Smooth muscle cell (in vitro differentiated cells): Measurements from ENCODE around the gene ARHGEF11. TPM values are rescaled to one million over a fixed set of nuclear protein-coding genes. Genes with fewer than 3 reads are reported as not detected.

ENCODE experiments used
- DNase-seq: peaks from one replicate; lab custom pipeline; 2025; ENCODE audit not compliant: unreplicated experiment; lab: John Stamatoyannopoulos, UW
- H2AFZ ChIP-seq: fragments of 200-600 bp; sonication (generic); 2 replicates; pipeline ENCODE4 v1.6.0; 2016; ENCODE audit warnings: antibody characterized with exemption, low read depth, mild to moderate bottlenecking
- H3F3A ChIP-seq: fragments of 200-600 bp; sonication (generic); 2 replicates; pipeline ENCODE4 v1.6.0; 2017; ENCODE audit warnings: antibody characterized with exemption, low read depth
- H3K27ac ChIP-seq: fragments of 200-600 bp; sonication (generic); 2 replicates; pipeline ENCODE4 v1.5.1; 2016; ENCODE audit warnings: low read depth, mild to moderate bottlenecking
- H3K27me3 ChIP-seq: fragments of 200-600 bp; sonication (generic); 2 replicates; pipeline ENCODE4 v1.6.1; 2016; ENCODE audit warnings: low read depth, mild to moderate bottlenecking
- H3K36me3 ChIP-seq: fragments of 200-600 bp; sonication (generic); 2 replicates; pipeline ENCODE4 v1.5.1; 2016; ENCODE audit warnings: low read depth
- H3K4me1 ChIP-seq: fragments of 200-600 bp; sonication (generic); 2 replicates; pipeline ENCODE4 v1.5.1; 2016; ENCODE audit warnings: low read depth
- H3K4me2 ChIP-seq: fragments of 200-600 bp; sonication (generic); 2 replicates; pipeline ENCODE4 v1.6.0; 2016; ENCODE audit warnings: mild to moderate bottlenecking
- H3K4me3 ChIP-seq: fragments of 200-600 bp; sonication (generic); 2 replicates; pipeline ENCODE4 v1.5.1; 2016; ENCODE audit warnings: mild to moderate bottlenecking
- H3K79me2 ChIP-seq: fragments of 200-600 bp; sonication (generic); 2 replicates; pipeline ENCODE4 v1.6.0; 2016; ENCODE audit warnings: low read depth, mild to moderate bottlenecking
- H3K9ac ChIP-seq: fragments of 200-600 bp; sonication (generic); 2 replicates; pipeline ENCODE4 v1.6.0; 2016; ENCODE audit warnings: low read depth
- H3K9me3 ChIP-seq: fragments of 200-600 bp; sonication (generic); replicated peaks from 2 replicates; pipeline ENCODE4 v1.5.1; 2016; ENCODE audit warnings: low read depth
- H4K20me1 ChIP-seq: fragments of 200-600 bp; sonication (generic); 2 replicates; pipeline ENCODE4 v1.6.0; 2016; ENCODE audit warnings: low read depth
- CTCF ChIP-seq: fragments of 200-600 bp; sonication (generic); IDR thresholded peaks from 2 replicates; pipeline ENCODE4 v1.5.1; 2017; ENCODE audit warnings: borderline replicate concordance, mild to moderate bottlenecking, antibody characterized with exemption; ENCODE audit not compliant: insufficient read depth, poor library complexity, severe bottlenecking
- WGBS: methylation state at CpG from one replicate; pipeline ENCODE4 v1.1.7; 2016; ENCODE audit warnings: low lambda C conversion rate; 5-methylcytosine and 5-hydroxymethylcytosine counted together
- polyA plus RNA-seq: library from polyadenylated mRNA; unstranded; fragments of >200 nt; fragmentation: Nextera tagmentation; extraction: Ambion mirVana; gene quantifications from 2 replicates; pipeline ENCODE4 v1.2.1, GENCODE V29; 2016
- total RNA-seq: library from RNA; depleted of rRNA; stranded (reverse); fragments of >200 nt; gene quantifications from 2 replicates; pipeline ENCODE4 v1.2.3, GENCODE V29; 2014

ARHGEF11 gene
- total and polyA plus RNA-seq, 2 experiments from 2014 or later, result 15.1 to 20.1 TPM

GRCh38 chr1:156944848-156945247, 100.7 kb downstream of the ARHGEF11 start:
- H3F3A ChIP-seq, result no peaks in the 10 kb centered on the region
- no peak overlapping the region for H3K4me2 ChIP-seq
- no peaks in the 10 kb centered on the region for H3K4me1 ChIP-seq
- H3K9me3 ChIP-seq, result no peaks in the 10 kb centered on the region
- TF ChIP-seq CTCF, result no peak
- H3K9ac ChIP-seq, result no peak overlapping the region
- H3K27ac ChIP-seq, result no peak overlapping the region
- no peaks in the 10 kb centered on the region for H3K36me3 ChIP-seq
- no peak overlapping the region for H2AFZ ChIP-seq
- H3K79me2 ChIP-seq, result no peaks in the 10 kb centered on the region
- no peaks in the 10 kb centered on the region for H3K27me3 ChIP-seq
- 99% methylated on average over 8 of the region's 8 CpGs for WGBS
- no peak for DNase-seq
- H4K20me1 ChIP-seq, result no peaks in the 10 kb centered on the region
- H3K4me3 ChIP-seq, result no peak overlapping the region

- H3K79me2 ChIP-seq, result no peaks in the 10 kb centered on the region
- no peak overlapping the region for H3K4me3 ChIP-seq
- H3K4me2 ChIP-seq, result no peak overlapping the region
- no peak overlapping the region for H3K27ac ChIP-seq
- no peak for TF ChIP-seq CTCF
- H3K36me3 ChIP-seq, result no peaks in the 10 kb centered on the region
- no peaks in the 10 kb centered on the region for H3F3A ChIP-seq
- no peaks in the 10 kb centered on the region for H4K20me1 ChIP-seq
- no peaks in the 10 kb centered on the region for H3K9me3 ChIP-seq
- no peaks in the 10 kb centered on the region for H3K27me3 ChIP-seq
- H2AFZ ChIP-seq, result no peak overlapping the region
- H3K9ac ChIP-seq, result no peak overlapping the region
- WGBS, result 100% methylated on average over 1 of the region's 1 CpG
- DNase-seq, result no peak
- no peaks in the 10 kb centered on the region for H3K4me1 ChIP-seq
Measured at GRCh38 chr1:156944268-156944667, 101.3 kb downstream of the ARHGEF11 start.

- Histone ChIP-seq H4K20me1 (no peaks in the 10 kb centered on the region), H3K4me2 (no peak overlapping the region), H3K27me3 (no peaks in the 10 kb centered on the region), H3K9ac (no peak overlapping the region), H3K4me3 (no peak overlapping the region), H3K36me3 (no peaks in the 10 kb centered on the region), H2AFZ (no peak overlapping the region), H3K27ac (no peak overlapping the region), H3K79me2 (no peaks in the 10 kb centered on the region), H3K9me3 (no peaks in the 10 kb centered on the region), H3F3A (no peaks in the 10 kb centered on the region), H3K4me1 (no peaks in the 10 kb centered on the region)
- no peak for DNase-seq
- 100% methylated on average over 3 of the region's 3 CpGs for WGBS
- no peak for TF ChIP-seq CTCF
Measured at GRCh38 chr1:156943756-156944155, 101.8 kb downstream of the ARHGEF11 start.

GRCh38 chr1:156942576-156942975, 103.0 kb downstream of the ARHGEF11 start:
- Histone ChIP-seq H3K79me2 (no peaks in the 10 kb centered on the region), H2AFZ (no peak overlapping the region), H3K4me3 (no peak overlapping the region), H3K36me3 (no peaks in the 10 kb centered on the region), H3K27me3 (no peaks in the 10 kb centered on the region), H3F3A (no peaks in the 10 kb centered on the region), H3K9me3 (no peaks in the 10 kb centered on the region), H3K4me2 (no peak overlapping the region), H3K27ac (no peak overlapping the region), H3K9ac (no peak overlapping the region), H3K4me1 (no peaks in the 10 kb centered on the region), H4K20me1 (no peaks in the 10 kb centered on the region)
- 93% methylated on average over 7 of the region's 7 CpGs for WGBS
- no peak for TF ChIP-seq CTCF
- DNase-seq, result no peak
